C4-2B (cell line): ENCODE measurements around the gene CFAP77.

Experiments
- ZFX ChIP-seq: fragments of 450-650 bp; IDR thresholded peaks from 2 replicates; pipeline ENCODE4 v1.6.1; 2017
- TF ChIP-seq, protein P1 (sequence below): fragments of 450-650 bp; conservative IDR thresholded peaks from 2 replicates; pipeline ENCODE4 v1.5.1; 2017; ENCODE audit warnings: mild to moderate bottlenecking

DNA sequence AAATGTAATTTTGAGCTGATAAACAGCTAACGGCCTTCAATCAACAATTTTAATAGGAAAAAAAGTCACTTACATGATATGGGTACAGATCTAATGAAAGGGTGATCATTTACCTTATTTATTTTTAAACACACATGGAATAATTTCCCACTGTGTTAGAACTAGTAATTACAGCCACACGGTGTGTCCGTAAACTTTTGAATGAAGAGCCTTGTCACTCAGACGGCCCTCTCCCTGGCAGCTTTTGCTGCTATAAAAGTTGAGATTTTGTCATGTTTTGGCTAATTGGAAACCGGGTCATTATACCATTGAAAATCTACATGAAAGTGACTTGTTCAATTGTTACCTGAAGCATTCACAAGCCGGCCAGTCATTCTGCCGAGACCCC, 15.7 kb downstream of the CFAP77 start:
- TF ChIP-seq, protein P1, sequence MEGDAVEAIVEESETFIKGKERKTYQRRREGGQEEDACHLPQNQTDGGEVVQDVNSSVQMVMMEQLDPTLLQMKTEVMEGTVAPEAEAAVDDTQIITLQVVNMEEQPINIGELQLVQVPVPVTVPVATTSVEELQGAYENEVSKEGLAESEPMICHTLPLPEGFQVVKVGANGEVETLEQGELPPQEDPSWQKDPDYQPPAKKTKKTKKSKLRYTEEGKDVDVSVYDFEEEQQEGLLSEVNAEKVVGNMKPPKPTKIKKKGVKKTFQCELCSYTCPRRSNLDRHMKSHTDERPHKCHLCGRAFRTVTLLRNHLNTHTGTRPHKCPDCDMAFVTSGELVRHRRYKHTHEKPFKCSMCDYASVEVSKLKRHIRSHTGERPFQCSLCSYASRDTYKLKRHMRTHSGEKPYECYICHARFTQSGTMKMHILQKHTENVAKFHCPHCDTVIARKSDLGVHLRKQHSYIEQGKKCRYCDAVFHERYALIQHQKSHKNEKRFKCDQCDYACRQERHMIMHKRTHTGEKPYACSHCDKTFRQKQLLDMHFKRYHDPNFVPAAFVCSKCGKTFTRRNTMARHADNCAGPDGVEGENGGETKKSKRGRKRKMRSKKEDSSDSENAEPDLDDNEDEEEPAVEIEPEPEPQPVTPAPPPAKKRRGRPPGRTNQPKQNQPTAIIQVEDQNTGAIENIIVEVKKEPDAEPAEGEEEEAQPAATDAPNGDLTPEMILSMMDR: no peak
- TF ChIP-seq ZFX: no peak
